GM23248 (cell line): ENCODE data around the gene TRRAP.

Source experiments
- EZH2 ChIP-seq: fragments of 200-600 bp; sonication (generic); IDR thresholded peaks from 2 replicates; pipeline ENCODE4 v1.6.1; 2018; ENCODE audit warnings: antibody characterized with exemption, mild to moderate bottlenecking; ENCODE audit not compliant: insufficient read depth, poor library complexity, severe bottlenecking
- EZH2phosphoT487 ChIP-seq: fragments of 200-600 bp; sonication (generic); IDR thresholded peaks from 2 replicates; pipeline ENCODE4 v1.6.1; 2018; ENCODE audit warnings: antibody characterized with exemption, moderate library complexity, mild to moderate bottlenecking, low read depth; ENCODE audit not compliant: insufficient read depth

GRCh38 chr7:99006739-99007424, 128.6 kb downstream of the TRRAP start:
- no peak for TF ChIP-seq EZH2phosphoT487
- TF ChIP-seq EZH2: no peak
